T-cell (primary cell): ENCODE measurements around the gene RAB3C. TPM values are rescaled to one million over a fixed set of nuclear protein-coding genes. Genes with fewer than 3 reads are reported as not detected.

ENCODE experiments used
- ATAC-seq, 4 experiments: fragments of 200-7000 bp in 3 of 4; fragments of 150-1000 bp in 1 of 4; cut with Tn5 transposase; replicated peaks in 1 of 4; 1 replicate in 3 of 4; 2 replicates in 1 of 4; pipeline ENCODE4 v1.10.0; 2021; ENCODE audit warnings: moderate library complexity in 3 of 4, mild to moderate bottlenecking in 2 of 4, moderate number of reproducible peaks in 1 of 4
- CTCF ChIA-PET, 2 donors: fragments of 300-600 bp; sonication (Branson Sonifier 250); formaldehyde crosslinking; loops; one replicate each; lab custom pipeline; 2022; ENCODE audit warnings: antibody characterized with exemption in 2 of 2; lab: Charles Lee
- POLR2A ChIA-PET, 2 donors: fragments of 300-600 bp; sonication (Branson Sonifier 250); formaldehyde crosslinking; loops; one replicate each; lab custom pipeline; 2022; ENCODE audit warnings: antibody characterized with exemption in 2 of 2; lab: Charles Lee
- DNase-seq, 35 experiments: peaks; one replicate each; pipeline versions ENCODE4 v3.0.0 to v3.0.0-alpha.2; 2013 to 2023
- H3K27ac ChIP-seq: one replicate; pipeline ENCODE4 v1.5.1; 2013; ENCODE audit warnings: low read length
- H3K27me3 ChIP-seq, 2 experiments: replicated peaks in 1 of 2; 1 replicate in 1 of 2; 2 replicates in 1 of 2; pipeline versions ENCODE4 v1.6.1 to v1.7.0; 2013; ENCODE audit warnings: low read length in 1 of 2, mixed read lengths in 1 of 2; ENCODE audit not compliant: control insufficient read depth in 2 of 2, insufficient read depth in 2 of 2; ENCODE audit errors: extremely low read depth in 1 of 2
- H3K36me3 ChIP-seq, 2 donors: 1 replicate in 1 of 2; 2 replicates in 1 of 2; pipeline versions ENCODE4 v1.6.1 to v1.7.0; 2013; ENCODE audit warnings: low read length in 1 of 2; ENCODE audit not compliant: control insufficient read depth in 2 of 2, insufficient read depth in 1 of 2; ENCODE audit errors: extremely low read depth in 1 of 2
- H3K4me1 ChIP-seq, 2 experiments: 1 replicate in 1 of 2; 2 replicates in 1 of 2; pipeline versions ENCODE4 v1.6.1 to v1.7.0; 2013; ENCODE audit warnings: low read length in 2 of 2, mixed read lengths in 1 of 2; ENCODE audit not compliant: insufficient read depth in 2 of 2, control insufficient read depth in 1 of 2; ENCODE audit errors: extremely low read depth in 1 of 2
- H3K4me3 ChIP-seq, 2 donors: 1 replicate in 1 of 2; 2 replicates in 1 of 2; pipeline versions ENCODE4 v1.5.1 to v1.7.0; 2013; ENCODE audit warnings: mild to moderate bottlenecking in 2 of 2, low read length in 1 of 2, moderate library complexity in 1 of 2; ENCODE audit not compliant: control insufficient read depth in 1 of 2; ENCODE audit errors: extremely low read depth in 1 of 2
- H3K9me3 ChIP-seq: 2 replicates; pipeline ENCODE4 v1.7.0; 2013
- H3K27ac Mint-ChIP-seq, 2 donors: one replicate each; pipeline ENCODE4 v1.8.0; 2020 to 2021; ENCODE audit warnings: mild to moderate bottlenecking in 2 of 2, mixed read lengths in 2 of 2
- H3K27me3 Mint-ChIP-seq, 2 donors: one replicate each; pipeline ENCODE4 v1.8.0; 2021 to 2022; ENCODE audit warnings: mixed read lengths in 2 of 2
- H3K36me3 Mint-ChIP-seq: one replicate; pipeline ENCODE4 v1.8.0; 2021; ENCODE audit warnings: mixed read lengths
- H3K4me1 Mint-ChIP-seq, 3 donors: one replicate each; pipeline ENCODE4 v1.8.0; 2020 to 2022; ENCODE audit warnings: mixed read lengths in 3 of 3, mild to moderate bottlenecking in 1 of 3
- H3K4me3 Mint-ChIP-seq, 3 donors: one replicate each; pipeline ENCODE4 v1.8.0; 2020 to 2022; ENCODE audit warnings: mild to moderate bottlenecking in 3 of 3, mixed read lengths in 3 of 3, moderate library complexity in 3 of 3
- H3K9me3 Mint-ChIP-seq, 3 donors: one replicate each; pipeline ENCODE4 v1.8.0; 2020 to 2022; ENCODE audit warnings: mixed read lengths in 3 of 3
- WGBS: methylation state at CpG from one replicate; pipeline ENCODE4 v1.1.5; 2013; ENCODE audit warnings: missing lambda C conversion rate; ENCODE audit not compliant: insufficient coverage; 5-methylcytosine and 5-hydroxymethylcytosine counted together
- total RNA-seq, 35 experiments: library from RNA in 6 of 35; stranded (reverse) in 6 of 35; fragments of 120-200 nt in 1 of 35; gene quantifications; one replicate each; pipeline versions ENCODE4 v1.2.1 to v1.2.4 and lab custom pipeline; 2013 to 2026

The RAB3C gene
- total RNA-seq, 5 donors from 2014 or later (not counting 1 experiment from before 2014, with no cell fraction given), result not detected

DNA sequence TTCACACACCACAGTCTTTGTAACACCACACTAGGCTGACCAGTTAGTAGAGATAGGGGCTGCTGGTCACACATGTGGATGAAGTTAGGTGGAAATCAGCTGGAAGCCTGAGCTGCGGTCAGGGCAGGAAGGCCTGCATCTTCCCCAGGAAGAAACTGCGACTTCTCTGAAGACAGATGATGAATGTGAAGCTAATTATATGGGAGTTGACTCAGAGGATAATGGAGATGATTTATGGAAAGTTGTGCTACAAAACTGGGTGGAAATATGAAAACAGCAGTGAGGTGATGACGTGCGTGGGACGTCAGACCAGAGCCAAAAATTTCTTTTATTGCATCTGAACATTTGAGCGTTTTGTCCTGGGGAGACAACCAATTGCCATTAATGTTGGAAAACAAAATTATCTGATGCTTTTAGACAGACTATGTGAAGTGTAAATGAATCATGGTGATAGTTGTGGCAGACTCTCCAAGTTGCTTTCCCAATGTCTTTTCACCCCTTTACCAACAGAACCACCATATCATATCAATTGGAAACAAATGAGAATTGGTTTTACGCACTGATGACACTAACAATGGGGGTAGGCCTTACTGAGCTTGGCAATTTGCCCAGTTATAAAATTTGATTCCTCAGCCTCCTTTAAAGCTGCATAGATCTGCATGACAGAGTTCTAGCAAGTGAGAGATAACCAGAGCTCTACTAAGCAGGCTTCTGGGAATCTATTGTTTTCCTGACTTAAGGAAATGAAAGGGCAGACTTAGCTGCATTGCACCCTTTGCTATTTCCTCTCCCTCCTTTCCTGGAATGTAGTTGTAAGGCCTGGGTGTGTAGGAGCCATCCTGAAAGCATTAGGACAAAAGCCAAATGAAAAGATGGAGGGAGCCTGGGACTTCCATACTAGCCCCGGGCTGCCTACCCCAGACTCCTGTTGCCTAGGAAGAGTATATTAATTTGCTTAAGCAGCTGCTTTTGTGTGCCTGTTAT is 84.0 kb downstream of the RAB3C start:
- 61% methylated on average over 6 of the region's 8 CpGs for WGBS
- Histone ChIP-seq H3K27ac (no peak overlapping the region), H3K4me1 (no peaks in the 10 kb centered on the region)

DNA sequence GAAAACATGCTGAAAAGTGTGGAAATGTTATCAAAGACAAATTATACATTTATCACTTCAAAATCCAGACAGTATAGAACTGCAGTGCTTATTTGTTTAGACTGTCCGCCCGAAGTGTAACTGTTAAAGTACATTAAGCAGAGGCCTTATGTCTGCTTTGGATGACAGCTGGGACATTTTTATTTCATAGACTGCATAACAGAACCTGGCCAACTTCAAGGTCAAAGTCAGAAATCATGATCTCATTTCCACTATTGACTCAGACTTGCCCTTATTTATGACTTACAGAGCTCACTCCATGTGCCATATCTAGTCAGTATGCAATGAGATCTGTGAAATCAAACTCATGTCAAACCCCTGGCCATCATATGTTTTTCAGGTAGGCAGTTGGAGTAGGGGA is 87.7 kb downstream of the RAB3C start:
- ChIA-PET POLR2A (no interaction called here), CTCF (interaction anchor here in 1 of 2 donors (0.6 kb wide), 1 partner anchor 171 kb away, joined by 3 read pairs; no protein-coding TSS in a partner anchor)
- no peaks in the 10 kb centered on the region for H3K4me1 ChIP-seq
- no peak overlapping the region for H3K27ac ChIP-seq
- WGBS, result no CpG with 5 or more reads among the region's 2 CpGs
- no peak overlapping the region for H3K4me3 Mint-ChIP-seq
- H3K36me3 Mint-ChIP-seq, result no peaks in the 10 kb centered on the region
- H3K9me3 Mint-ChIP-seq, result no peaks in the 10 kb centered on the region
- no peaks in the 10 kb centered on the region for H3K36me3 ChIP-seq
- no peaks in the 10 kb centered on the region for H3K27me3 ChIP-seq
- no peak overlapping the region for H3K27ac Mint-ChIP-seq
- H3K9me3 ChIP-seq, result no peaks in the 10 kb centered on the region
- ATAC-seq (no peak), DNase-seq (no peak)
- H3K4me1 Mint-ChIP-seq, result no peaks in the 10 kb centered on the region
- H3K4me3 ChIP-seq, result no peak overlapping the region
- H3K27me3 Mint-ChIP-seq, result peaks cover 2 to 8% of the 10 kb centered on the region in 2 donors

More for the DNA sequence above, 84.0 kb downstream of the RAB3C start:
- POLR2A ChIA-PET, result no interaction called here
- H3K27me3 Mint-ChIP-seq, result peaks cover 2 to 4% of the 10 kb centered on the region in 2 donors
- H3K36me3 ChIP-seq, result no peaks in the 10 kb centered on the region
- H3K4me1 Mint-ChIP-seq, result no peaks in the 10 kb centered on the region
- H3K27me3 ChIP-seq, result no peaks in the 10 kb centered on the region
- no peak overlapping the region for H3K27ac Mint-ChIP-seq
- H3K4me3 Mint-ChIP-seq, result no peak overlapping the region
- H3K36me3 Mint-ChIP-seq, result no peaks in the 10 kb centered on the region
- DNase-seq (no peak), ATAC-seq (no peak)
- CTCF ChIA-PET, result no interaction called here
- H3K9me3 ChIP-seq, result no peaks in the 10 kb centered on the region
- H3K9me3 Mint-ChIP-seq, result no peaks in the 10 kb centered on the region
- H3K4me3 ChIP-seq, result no peak overlapping the region

- Mint-ChIP-seq H3K4me3 (no peak overlapping the region), H3K36me3 (no peaks in the 10 kb centered on the region), H3K9me3 (no peaks in the 10 kb centered on the region), H3K27ac (no peak overlapping the region), H3K4me1 (no peaks in the 10 kb centered on the region), H3K27me3 (peaks cover 2 to 8% of the 10 kb centered on the region in 2 donors)
- no peak overlapping the region for H3K4me3 ChIP-seq
- no peaks in the 10 kb centered on the region for H3K27me3 ChIP-seq
- no peaks in the 10 kb centered on the region for H3K4me1 ChIP-seq
- POLR2A ChIA-PET, result no interaction called here
- no peaks in the 10 kb centered on the region for H3K9me3 ChIP-seq
- no peak for ATAC-seq
- no peak for DNase-seq
- no peaks in the 10 kb centered on the region for H3K36me3 ChIP-seq
- no CpG with 5 or more reads among the region's 4 CpGs for whole genome bisulfite sequencing
- CTCF ChIA-PET, result no interaction called here
- no peak overlapping the region for H3K27ac ChIP-seq
Measured at GRCh38 chr5:58671155-58671554, 88.3 kb downstream of the RAB3C start.

- Histone ChIP-seq H3K27ac (no peak overlapping the region), H3K4me3 (no peak overlapping the region)
Measured at GRCh38 chr5:58672521-58672920, 89.6 kb downstream of the RAB3C start.

GRCh38 chr5:58674070-58674469 is 91.2 kb downstream of the RAB3C start:
- Histone ChIP-seq H3K27ac (no peak overlapping the region), H3K36me3 (no peaks in the 10 kb centered on the region), H3K4me1 (no peaks in the 10 kb centered on the region), H3K9me3 (no peaks in the 10 kb centered on the region), H3K27me3 (no peaks in the 10 kb centered on the region), H3K4me3 (no peak overlapping the region)
- Mint-ChIP-seq H3K9me3 (no peaks in the 10 kb centered on the region), H3K36me3 (no peaks in the 10 kb centered on the region), H3K27ac (no peak overlapping the region), H3K27me3 (peaks cover 2 to 8% of the 10 kb centered on the region in 2 donors), H3K4me3 (no peak overlapping the region), H3K4me1 (no peaks in the 10 kb centered on the region)
- ATAC-seq (no peak), DNase-seq (no peak)
- POLR2A ChIA-PET, result no interaction called here
- WGBS, result 80% methylated on average over 1 of the region's 2 CpGs
- CTCF ChIA-PET, result no interaction called here

More at GRCh38 chr5:58672521-58672920, 89.6 kb downstream of the RAB3C start:
- DNase-seq (no peak), ATAC-seq (no peak)
- Mint-ChIP-seq H3K27me3 (peaks cover 2 to 8% of the 10 kb centered on the region in 2 donors), H3K9me3 (no peaks in the 10 kb centered on the region), H3K4me3 (no peak overlapping the region), H3K27ac (no peak overlapping the region), H3K4me1 (no peaks in the 10 kb centered on the region), H3K36me3 (no peaks in the 10 kb centered on the region)
- no peaks in the 10 kb centered on the region for H3K36me3 ChIP-seq
- H3K9me3 ChIP-seq, result no peaks in the 10 kb centered on the region
- no peaks in the 10 kb centered on the region for H3K4me1 ChIP-seq
- WGBS, result no CpG with 5 or more reads among the region's 2 CpGs
- ChIA-PET CTCF (no interaction called here), POLR2A (no interaction called here)
- H3K27me3 ChIP-seq, result no peaks in the 10 kb centered on the region

DNA sequence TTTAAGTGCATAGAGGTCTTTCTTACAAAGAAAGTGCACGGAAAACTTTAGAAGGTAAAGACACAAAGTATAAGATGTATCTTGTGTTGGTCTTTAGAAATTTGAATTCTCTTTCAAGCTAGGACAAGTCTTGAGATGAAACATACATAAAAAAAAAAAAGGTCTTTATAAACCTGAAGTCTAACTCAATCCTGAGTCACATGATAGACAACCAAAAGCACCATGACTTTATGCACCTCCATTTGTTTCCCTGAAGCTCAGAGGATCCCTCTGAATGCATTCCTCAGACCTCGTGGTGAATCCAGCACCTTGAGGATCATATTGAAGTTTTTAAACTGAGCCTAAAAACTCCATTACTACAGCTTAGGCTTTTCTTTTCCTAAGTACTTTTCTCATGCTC is 91.8 kb downstream of the RAB3C start:
- Mint-ChIP-seq H3K9me3 (no peaks in the 10 kb centered on the region), H3K36me3 (no peaks in the 10 kb centered on the region), H3K4me3 (no peak overlapping the region), H3K27ac (no peak overlapping the region), H3K4me1 (no peaks in the 10 kb centered on the region), H3K27me3 (peaks cover 2 to 8% of the 10 kb centered on the region in 2 donors)
- Histone ChIP-seq H3K27me3 (no peaks in the 10 kb centered on the region), H3K36me3 (no peaks in the 10 kb centered on the region), H3K27ac (no peak overlapping the region), H3K9me3 (no peaks in the 10 kb centered on the region), H3K4me1 (no peaks in the 10 kb centered on the region), H3K4me3 (no peak overlapping the region)
- no peak for DNase-seq
- CTCF ChIA-PET, result no interaction called here
- POLR2A ChIA-PET, result no interaction called here
- ATAC-seq, result no peak
- 86% methylated on average over 1 of the region's 2 CpGs for WGBS
